Embryonic facial prominence (tissue), 1 donor: ENCODE measurements around the gene DEDD2.

Experiments used
- DNase-seq: peaks from one replicate; pipeline ENCODE4 v3.0.0-alpha.2; 2016; ENCODE audit errors: extremely low spot score

The DEDD2 gene

GRCh38 chr19:42228641-42229040, 11.2 kb upstream of the DEDD2 start:
- DNase-seq, result no peak

GRCh38 chr19:42226886-42227285, 9.4 kb upstream of the DEDD2 start:
- no peak for DNase-seq

DNA sequence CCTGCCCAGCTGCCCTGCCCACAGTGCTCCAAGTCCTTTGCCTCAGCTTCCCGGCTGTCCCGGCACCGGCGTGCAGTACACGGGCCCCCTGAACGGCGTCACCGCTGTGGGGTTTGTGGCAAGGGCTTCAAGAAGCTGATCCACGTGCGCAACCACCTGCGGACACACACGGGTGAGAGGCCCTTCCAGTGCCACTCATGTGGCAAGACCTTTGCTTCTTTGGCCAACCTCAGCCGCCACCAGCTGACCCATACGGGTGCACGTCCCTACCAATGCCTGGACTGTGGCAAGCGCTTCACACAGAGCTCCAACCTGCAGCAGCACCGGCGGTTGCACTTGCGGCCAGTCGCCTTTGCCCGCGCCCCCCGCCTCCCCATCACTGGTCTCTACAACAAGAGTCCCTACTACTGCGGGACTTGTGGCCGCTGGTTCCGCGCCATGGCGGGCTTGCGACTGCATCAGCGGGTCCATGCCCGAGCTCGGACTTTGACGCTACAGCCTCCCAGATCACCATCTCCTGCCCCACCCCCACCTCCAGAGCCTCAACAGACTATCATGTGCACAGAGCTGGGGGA, 8.3 kb upstream of the DEDD2 start:
- no peak for DNase-seq

DNA sequence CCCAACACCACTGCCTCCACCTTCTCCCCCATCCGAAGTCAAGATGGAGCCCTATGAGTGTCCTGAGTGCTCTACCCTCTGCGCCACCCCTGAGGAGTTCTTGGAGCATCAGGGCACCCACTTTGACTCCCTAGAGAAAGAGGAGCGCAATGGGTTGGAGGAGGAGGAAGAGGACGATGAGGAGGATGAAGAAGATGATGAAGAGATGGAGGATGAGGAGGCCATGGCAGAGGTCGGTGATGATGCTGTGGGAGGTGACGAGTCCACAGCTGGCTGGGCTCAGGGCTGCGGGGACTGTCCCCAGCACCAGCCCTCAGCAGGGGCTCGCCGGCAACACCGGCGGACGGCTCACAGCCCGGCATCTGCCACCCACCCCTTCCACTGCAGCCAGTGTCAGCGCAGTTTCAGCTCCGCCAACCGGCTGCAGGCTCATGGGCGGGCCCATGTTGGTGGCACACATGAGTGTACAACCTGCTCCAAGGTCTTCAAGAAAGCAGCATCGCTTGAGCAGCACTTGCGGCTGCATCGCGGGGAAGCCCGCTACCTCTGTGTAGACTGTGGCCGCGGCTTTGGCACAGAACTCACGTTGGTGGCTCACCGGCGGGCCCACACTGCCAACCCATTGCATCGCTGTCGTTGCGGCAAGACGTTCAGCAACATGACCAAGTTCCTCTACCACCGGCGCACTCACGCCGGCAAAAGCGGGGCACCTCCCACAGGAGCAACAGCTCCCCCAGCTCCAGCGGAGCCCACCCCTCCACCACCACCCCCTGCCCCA, 7.7 kb upstream of the DEDD2 start:
- no peak for DNase-seq

- DNase-seq, result no peak
These were observed 3.2 kb upstream of the DEDD2 start for GRCh38 chr19:42220751-42221097.

DNA sequence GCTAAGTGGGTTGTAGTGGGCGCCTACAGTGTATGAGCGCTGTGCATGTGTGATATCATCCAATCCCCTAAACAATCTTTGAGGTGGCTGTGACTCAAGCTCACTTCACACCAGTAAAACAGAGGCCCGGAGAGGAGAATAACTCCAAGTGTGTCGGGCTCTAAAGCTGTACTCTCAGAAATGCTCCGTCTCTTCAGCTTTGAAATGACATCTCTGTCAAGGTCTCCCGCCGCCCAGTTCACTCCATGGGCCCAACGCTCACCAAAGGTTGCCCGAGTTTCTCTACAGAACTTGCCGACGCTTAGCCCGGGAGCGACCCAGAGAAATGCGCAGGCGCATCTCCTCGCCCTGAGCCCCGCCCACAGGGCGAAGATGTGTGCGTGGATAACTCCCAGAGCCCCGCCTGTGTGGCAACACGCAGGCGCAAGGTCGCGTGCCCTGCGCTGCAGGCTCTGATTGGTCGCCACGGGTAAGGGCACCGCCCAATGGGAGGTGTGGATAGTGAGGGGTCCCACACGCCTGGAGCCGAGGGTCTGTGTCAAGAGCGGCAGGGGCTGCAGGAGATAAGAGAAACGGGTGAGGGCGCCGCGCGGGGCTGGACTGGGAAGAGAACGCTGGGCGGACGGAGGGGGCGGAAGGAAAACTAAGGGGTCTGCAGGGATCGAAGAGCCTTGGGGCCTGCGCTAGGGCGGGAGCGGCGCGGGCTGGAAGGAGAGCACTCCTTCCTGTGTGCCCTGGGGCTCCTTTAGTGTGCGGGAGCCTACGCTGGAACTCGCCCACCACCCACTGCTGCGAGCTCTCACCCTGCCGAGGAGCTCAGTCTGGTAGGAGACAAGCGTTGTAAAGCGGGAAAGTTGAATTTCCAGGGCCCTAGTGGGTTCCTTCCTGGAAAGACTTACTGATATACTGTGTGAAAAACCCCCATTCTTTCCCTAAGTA, 2.6 kb upstream of the DEDD2 start, which contains the start of gene ZNF526:
ZNF526 (plus strand) TSS at position 501 of the 939 bp plus-strand sequence. CDS start 4,092 bp downstream, outside the sequence.
- peak; percentile 95 for DNase-seq

DNA sequence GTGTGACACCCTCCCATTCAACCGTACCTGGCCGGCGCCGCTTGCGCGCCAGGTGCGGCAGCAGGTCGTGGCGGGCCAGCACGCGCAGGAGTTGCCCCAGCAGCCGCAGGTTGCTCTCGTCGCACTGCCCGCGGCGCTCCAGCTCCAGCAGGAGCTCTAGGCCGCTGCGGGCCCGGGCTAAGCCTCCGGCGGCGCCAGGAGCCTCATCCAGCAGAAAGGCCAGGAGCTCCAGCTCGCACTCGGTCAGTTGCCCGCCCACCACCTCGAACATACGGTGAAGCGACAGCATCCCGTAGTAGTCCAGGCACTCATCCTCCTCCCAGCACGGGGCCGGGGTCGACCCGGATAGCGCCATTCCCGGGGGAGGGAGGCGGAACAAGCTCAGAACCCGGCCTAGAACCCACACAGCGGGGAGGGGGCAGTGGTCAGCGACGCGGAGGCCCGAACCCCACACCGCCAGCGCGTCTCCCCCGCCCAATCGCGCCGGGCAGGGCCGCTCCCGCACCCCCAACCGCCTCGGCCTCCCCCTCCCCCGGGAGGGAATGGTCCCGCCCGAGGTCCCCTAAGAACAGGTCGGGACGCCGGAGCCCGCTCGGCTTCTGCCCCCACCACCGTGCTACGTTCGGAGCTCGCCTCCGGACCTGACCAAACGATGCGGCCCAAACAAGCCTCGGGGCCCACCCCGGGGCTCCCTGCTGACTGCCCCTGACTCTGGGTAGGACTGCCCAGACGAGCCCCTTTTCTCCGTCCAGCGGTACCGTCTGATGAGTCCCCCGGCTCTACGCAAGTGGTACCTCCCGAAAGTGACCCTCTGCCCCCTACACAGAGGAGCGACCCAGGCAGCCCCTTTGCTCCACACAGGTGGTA, 591 bp downstream of the DEDD2 start:
- DNase-seq, result no peak

DNA sequence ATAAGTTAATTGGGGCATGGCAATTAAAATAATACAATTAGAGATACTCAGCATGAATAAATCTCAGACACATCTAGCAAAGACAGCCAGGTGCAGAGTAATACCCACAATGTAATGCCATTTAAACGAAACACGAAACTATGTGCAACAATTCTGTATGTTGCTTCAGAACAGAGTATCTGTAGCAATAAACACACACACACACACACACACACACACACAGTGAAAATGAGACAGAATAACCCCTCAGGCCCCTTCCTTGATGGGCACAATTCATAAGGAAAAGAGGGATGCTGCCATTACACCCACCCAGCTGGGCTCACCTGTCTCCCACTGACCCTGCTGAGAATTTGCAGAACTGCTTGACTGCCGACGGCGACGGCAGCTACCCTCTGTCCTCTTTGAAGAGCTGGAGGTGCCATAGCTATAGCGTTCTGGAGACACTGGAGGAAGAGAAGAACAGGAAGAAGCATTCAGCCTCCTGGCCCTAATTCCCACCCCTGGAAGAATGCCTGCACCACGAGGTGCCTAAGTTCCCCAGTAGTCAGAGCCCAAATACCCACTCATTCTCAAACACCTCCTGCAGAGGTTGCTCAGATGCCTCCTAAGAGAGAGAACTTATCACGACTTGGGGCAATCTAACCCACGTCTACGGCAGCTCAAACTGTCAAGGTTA, 2.5 kb downstream of the DEDD2 start:
- DNase-seq, result no peak

DNA sequence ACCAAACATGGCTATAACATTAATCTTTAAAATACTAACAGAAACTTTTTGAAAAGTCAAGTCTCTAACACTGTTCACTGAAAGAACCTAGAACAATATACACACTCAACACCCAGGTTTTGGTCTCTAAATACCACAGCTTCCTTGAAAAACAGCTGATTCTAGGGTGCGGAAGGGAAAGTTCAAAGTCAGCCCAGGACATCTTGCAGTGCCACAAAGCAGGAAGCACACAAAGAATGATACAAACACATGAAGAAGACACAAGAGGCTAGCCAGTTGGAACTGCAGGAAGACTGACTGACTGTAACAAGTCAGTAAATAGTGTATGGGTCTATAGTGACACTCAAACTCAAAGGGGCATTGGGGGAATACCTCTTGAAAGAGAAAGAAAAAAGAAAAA, 4.6 kb downstream of the DEDD2 start:
- DNase-seq, result no peak

DNA sequence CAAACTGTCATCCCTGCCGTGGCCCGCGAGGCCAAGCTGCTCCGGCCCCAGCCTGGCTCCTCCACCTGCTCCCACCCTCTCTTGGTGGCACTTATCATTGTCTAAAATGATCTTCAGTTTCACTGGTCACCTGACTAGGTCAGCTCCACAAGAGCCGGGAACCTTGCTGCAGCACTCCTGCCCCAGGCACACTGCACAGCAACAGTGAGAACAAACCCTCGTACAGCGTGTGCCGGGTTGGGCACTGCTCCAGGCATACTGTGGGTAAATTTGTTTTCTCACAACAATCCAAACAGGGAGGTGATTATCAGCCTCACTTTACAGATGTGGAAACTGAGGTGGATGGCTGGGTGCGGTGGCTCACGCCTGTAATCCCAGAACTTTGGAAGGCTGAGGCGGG, 8.9 kb downstream of the DEDD2 start:
- DNase-seq, result no peak

GRCh38 chr19:42207767-42208271, 9.7 kb downstream of the DEDD2 start:
- no peak for DNase-seq

- DNase-seq, result no peak
These were observed 10.4 kb downstream of the DEDD2 start for GRCh38 chr19:42206871-42207755.

DNA sequence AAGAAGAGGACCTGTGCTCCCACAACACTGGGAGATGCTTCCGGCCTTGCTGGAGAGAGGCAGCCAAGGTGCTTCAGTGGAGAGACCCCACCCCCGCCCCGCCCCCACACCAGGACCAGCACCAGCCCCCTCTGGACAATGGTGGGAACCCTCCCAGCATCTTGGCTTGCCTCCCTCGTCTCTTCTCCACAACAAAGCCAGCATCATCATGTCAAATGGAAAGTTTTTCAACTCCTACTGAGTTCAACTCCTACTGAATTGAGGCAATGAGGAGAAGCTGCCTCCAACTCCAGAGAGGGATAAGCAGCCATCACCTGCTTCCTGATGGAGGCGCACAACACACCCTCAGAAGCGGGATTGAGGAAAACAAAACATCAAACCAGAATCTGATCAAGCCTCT, 12.8 kb downstream of the DEDD2 start:
- DNase-seq, result no peak

DNA sequence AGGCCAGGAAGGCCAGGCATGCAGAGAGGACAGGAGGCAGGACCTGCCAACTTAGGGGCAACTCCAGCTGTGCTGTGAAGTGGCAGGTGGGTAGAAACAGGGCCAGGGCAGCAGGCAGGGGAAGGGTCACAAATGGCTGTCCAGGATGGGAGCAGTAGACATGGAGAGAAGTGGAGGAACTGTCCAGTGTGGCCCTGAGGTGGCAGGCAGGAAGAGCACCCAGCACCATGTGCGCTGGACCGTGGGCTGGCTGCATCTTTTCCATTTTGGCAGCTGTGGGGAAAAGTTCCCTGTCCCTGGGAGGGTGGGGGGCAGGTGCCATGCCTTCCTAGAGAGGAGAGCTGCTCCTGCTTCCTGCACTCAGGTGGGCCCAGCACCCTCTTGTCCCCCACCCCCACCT, 13.8 kb downstream of the DEDD2 start:
- no peak for DNase-seq

DNA sequence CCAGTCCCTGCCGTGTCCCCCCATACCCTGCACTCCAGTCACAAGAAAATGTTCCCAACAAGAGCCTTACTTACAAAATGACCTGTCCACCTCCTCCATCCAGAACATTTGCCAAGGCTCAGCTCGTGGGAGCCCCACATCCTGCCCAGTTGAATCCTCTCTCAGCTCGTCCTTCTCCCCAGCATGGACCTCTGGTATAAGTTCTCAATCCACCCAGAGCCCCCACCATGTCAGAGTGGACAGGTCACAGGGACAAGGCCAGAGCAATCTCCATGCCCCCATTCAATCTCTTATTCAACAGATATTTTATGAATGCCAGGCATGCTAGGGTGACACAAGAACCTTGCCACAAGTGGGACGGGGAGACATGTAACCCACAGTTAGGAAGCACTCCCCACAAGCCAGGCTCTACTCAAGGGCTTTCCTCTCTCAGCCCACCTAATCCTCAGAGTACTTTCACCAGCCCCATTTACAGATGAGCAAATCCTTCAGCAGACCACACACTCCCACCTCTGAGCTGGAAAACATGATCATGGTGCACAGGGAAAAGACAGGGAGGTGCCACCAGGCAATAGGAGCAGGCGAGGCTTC, 15.1 kb downstream of the DEDD2 start:
- DNase-seq, result no peak

GRCh38 chr19:42201489-42202289, 15.8 kb downstream of the DEDD2 start:
- DNase-seq, result no peak

GRCh38 chr19:42200116-42200715, 17.3 kb downstream of the DEDD2 start:
- no peak for DNase-seq
